Heart left ventricle (tissue), 13 donors: Measurements from ENCODE around the gene ZBTB38.

Experiments used
- CTCF ChIP-seq, 12 donors: fragments of 200-600 bp; sonication (generic) in 4 of 12; IDR thresholded peaks; one replicate each; pipeline versions ENCODE4 v1.5.0 to v1.8.0; 2018 to 2022; ENCODE audit warnings: antibody characterized with exemption in 12 of 12, mild to moderate bottlenecking in 5 of 12
- POLR2A ChIP-seq, 2 donors: fragments of 450-650 bp; IDR thresholded peaks; one replicate each; pipeline ENCODE4 v1.6.1; 2017; ENCODE audit warnings: antibody characterized with exemption in 2 of 2, mild to moderate bottlenecking in 2 of 2, moderate library complexity in 2 of 2
- donor health status: ischemic (EF 13 %, LVEDD 7.1; RV severe dilation, severe dysfunction).
- donor health status: DM: no; HTN: yes; CAD: no.
- donor health status: DM: no; HTN: no; CAD: no.
- donor health status: ischemic (EF 25% LVEDD 6.9; RV normal size, moderate dysfunction).
- donor health status: ischemic (EF 25% LVEDD 5.7; RV mildly dilated, moderate dysfunction).
- donor health status: ischemic (EF 35%, LVEDD 5.7; RV mildly dilated, moderate dysfunction).
- donor health status: nonischemic (EF 11% LVEDD 7.7; RV severe dilation, severe dysfunction).
- donor health status: DM: yes; HTN: yes; CAD: no.
- donor health status: PGD.
- donor health status: ischemic (EF 29% LVEDD 5.4; RV normal size, mild dysfunction).
- donor health status: nonischemic (EF 23%, LVEDD 6.1; RV moderate dilation, normal function).

GRCh38 chr3:141348837-141349236 lies 19.5 kb upstream of the ZBTB38 start:
- no peak for TF ChIP-seq CTCF (IDR thresholded peaks at IDR 0.05)
- TF ChIP-seq POLR2A (IDR thresholded peaks at IDR 0.05), result no peak
